DMS79 treated with DMSO at 0.1 percent for 48 hours (cell line): Measurements from ENCODE around the gene SLC24A3.
"Not testable (repeated sequence)": the region's sequence is repeated elsewhere in the genome, so short reads cannot be mapped to it uniquely, and the experiment has no call there.

Experiments used
- DNase-seq: peaks from one replicate; lab custom pipeline; 2025; lab: John Stamatoyannopoulos, UW

The SLC24A3 gene

DNA sequence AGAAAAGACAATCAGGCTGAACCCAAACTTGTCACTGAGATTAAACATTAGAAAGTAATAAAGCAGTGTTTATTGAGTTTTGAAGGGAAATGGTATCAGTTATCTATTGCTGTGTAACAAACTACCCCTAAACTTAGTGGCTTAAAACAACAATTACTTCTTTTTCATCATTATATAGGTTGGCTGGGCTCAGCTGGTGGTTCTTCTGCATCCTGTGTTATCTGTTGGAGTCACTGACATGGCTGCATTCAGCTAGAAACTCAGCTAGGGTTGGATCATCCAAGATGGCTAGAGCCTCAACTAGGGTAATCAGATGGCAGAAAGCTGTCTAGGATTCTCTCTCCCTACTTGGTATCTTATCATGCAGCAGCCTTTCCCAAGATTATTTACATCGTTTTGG is 533.1 kb downstream of the SLC24A3 start:
- DNase-seq = no peak

GRCh38 chr20:19746396-19746795 is 534.0 kb downstream of the SLC24A3 start:
- no peak for DNase-seq

- DNase-seq = no peak
Observed at GRCh38 chr20:19747903-19748302, 535.5 kb downstream of the SLC24A3 start.

DNA sequence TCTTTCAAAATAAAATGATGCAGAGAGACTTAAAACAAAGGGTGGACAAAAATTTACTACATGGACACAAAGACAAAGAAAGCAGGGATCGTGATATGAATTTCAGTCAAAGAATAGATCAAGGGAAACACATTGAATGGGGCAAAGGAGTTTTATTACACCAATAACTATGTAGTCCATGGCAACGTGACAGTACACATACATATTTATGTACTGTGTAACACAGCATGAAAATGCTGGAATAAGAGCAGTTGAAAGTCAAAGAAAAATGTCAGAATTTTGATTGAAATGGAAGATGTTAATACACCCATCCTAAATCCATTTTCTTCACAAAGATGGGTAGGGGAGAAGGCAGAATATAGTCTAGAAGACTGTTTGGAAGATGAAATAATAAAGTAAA is 536.2 kb downstream of the SLC24A3 start:
- no peak for DNase-seq

DNA sequence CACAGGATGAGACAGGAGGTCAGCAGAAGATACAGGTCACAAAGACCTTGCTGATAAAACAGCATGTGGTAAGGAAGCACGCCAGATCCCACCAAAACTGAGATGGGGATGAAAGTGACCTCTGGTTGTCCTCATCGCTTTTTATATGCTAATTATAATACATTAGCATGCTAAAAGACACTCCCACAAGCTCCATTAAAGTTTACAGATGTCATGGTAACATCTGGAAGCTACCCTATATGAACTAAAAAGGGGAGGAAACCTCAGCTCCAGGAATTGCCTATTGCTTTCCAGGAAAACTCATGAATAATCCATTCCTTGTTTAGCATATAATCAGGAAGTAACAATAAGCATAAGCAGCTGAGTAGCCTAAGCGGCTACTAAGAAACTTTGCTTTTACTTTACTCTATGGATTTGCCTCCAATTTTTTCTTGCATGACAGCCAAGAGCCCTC is 537.2 kb downstream of the SLC24A3 start:
- no peak for DNase-seq

DNA sequence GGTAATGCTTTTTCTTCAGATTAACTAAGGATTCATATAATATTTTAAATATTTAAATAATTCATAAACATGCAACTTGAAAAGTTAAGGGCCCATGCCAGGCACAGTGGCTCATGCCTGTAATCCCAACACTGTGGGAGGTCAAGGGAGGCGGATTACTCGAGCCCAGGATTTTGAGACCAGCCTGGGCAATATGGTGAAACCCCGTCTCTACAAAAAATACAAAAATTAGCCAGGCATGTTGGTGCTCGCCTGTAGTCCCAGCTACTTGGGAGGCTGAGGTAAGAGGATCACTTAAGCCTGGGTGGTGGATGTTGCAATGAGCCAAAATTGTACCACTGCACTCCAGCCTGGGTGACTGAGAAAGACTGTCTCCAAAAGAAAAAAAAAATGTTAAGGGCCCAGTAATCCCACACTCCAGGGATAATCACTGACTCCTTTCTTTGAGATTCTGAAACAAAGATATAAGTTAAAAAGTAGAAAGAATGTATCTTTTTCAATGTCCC is 537.7 kb downstream of the SLC24A3 start:
- peak; percentile 14 for DNase-seq

GRCh38 chr20:19750907-19751636 is 538.6 kb downstream of the SLC24A3 start:
- DNase-seq = peak; percentile 31

- not testable (repeated sequence) for DNase-seq
Observed at GRCh38 chr20:19754201-19754600, 541.8 kb downstream of the SLC24A3 start.

- DNase-seq = peak; percentile 33
Observed at GRCh38 chr20:19756761-19757486, 544.5 kb downstream of the SLC24A3 start.

DNA sequence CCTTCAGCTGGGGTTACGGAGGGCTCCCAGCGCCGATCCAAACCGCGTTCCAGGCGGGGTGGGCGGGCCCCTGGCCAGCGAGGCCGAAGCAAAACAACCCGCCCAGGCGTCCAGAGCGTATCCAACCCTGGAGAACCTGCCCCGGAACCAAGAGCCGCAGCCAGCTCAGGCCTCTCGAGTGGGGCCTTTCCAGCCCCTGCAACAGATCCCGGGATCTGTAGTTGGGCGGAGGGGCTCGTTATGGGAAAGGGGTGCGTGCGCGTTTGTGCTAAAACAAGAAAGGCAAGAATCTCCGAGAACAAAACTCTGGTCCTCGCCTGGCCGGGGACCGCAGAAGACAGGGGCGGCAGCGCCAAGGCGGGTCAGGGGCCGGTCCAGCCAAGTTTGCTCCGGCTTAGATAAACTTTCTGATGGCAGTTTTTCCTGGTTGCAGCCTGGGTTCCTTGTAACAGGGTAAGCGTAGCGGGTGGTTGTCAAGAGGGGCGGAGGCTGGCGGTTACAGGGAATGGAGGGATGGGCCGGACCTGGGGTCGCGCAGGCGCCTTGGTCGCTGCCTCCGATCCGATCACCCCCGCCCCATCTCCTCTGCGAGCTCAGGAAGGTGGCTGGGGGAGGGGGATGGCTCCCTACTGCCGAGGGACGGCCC is 545.2 kb downstream of the SLC24A3 start:
- DNase-seq = peak; percentile 84

GRCh38 chr20:19758133-19758500 is 545.7 kb downstream of the SLC24A3 start, which contains the start of gene RIN2:
TSS of gene RIN2 (plus strand) at chr20:19758258. CDS start at chr20:19889602, 131,344 bp downstream.
- peak; percentile 33 for DNase-seq

GRCh38 chr20:19758501-19759331 is 546.3 kb downstream of the SLC24A3 start:
- peak; percentile 46 for DNase-seq

GRCh38 chr20:19760371-19760721 is 547.9 kb downstream of the SLC24A3 start:
- no peak for DNase-seq

- DNase-seq = no peak
Observed at GRCh38 chr20:19761326-19761725, 548.9 kb downstream of the SLC24A3 start.

GRCh38 chr20:19761841-19762240 is 549.4 kb downstream of the SLC24A3 start:
- peak; percentile 38 for DNase-seq

GRCh38 chr20:19764207-19764606 is 551.8 kb downstream of the SLC24A3 start:
- no peak for DNase-seq

DNA sequence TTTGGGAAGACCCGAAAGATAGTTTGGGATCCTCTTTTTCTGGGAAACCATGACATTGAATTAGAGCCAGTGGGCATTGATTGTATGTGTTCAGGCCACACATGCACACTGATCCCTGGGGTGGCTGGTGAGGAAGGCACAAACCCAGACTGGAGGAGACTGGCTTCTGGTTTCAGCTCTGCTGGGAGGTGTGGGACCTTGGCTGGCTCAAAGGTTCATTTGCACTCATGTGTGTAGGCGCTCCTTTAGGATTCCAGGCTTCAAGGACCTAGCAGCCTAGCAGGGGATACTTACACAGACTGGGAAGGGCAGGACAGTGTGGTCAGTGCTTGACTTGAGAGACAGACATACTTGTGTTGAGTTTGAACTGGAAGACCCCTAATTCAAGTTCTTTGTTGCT is 552.8 kb downstream of the SLC24A3 start:
- DNase-seq = no peak

DNA sequence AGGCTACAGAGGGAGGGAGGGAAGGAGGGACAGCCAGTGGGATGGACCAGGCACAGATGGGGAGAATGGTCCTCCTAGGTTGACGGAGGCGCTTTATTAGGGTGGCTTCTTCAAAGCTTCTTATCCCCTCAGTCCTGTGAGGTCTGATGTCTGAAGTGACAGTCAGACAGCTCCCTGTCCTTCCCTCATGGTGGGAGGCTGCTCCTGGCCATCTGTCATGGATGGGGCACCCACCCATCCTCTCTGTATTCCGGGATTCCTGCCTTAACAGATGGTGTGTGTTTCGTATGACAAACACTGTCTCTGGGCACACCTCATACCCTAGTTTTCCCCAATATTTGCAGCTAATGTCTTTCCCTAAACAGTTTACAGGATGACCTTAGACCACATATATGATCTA is 553.5 kb downstream of the SLC24A3 start:
- DNase-seq = no peak

DNA sequence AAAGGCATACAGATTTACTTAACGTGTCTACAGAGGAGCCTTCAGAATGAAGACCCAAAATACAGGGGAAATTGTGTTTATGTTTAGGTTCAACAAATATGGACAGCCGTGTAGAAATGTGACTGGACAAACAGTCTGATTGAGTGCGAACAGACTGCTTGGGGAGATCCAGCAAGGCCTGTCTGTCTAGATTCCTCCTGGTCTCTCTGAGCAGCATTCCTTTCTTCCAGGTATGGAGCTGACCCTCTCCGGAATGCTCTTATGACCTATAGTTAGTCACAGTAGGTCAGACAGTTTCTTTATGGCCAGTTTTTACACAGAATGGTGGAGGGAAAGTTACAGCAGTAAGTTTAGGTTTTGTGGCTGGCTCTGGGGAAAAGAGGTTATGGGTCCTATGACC is 554.6 kb downstream of the SLC24A3 start:
- DNase-seq = no peak

- DNase-seq = no peak
Observed at GRCh38 chr20:19768325-19768842, 555.9 kb downstream of the SLC24A3 start.

DNA sequence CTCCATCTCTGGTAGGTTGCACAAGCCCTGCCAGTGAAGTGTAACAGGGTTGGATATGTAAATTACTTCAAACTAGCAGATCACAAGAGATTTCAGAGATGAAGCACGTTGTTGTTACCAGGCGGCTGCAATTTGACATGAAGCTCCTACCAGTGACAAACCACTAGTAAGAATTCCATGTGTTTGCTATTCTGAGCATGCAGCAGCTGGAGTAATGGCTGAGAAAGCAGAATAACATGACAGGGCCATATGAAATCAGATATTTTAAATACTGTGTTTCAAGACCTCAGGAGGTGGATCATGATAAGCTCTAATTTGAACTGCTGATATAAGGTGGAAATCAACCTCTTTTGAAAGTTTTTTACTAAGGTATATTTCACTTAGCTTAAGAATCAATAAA is 557.1 kb downstream of the SLC24A3 start:
- no peak for DNase-seq

DNA sequence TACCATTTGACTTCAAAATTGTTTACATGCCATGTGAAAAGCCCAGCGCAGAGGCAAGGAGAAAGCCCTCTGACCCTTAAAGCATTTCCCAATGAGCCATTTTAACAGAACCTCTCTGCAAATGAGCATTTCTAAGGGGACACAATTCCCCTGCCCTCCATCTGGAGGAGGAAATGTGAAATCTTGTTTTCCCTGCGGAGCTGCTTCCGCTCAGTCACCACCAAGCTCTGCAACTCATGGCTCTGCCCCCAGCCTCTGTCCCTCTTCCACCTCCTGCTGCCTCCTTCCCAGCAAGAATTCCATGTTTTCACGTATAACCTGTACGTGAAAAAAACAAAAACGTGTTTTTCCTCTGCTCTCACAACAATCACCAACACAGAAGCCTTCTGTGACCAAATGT is 557.9 kb downstream of the SLC24A3 start:
- no peak for DNase-seq
